GM23248 (cell line): ENCODE data around the gene ASPM. TPM values are rescaled to one million over a fixed set of nuclear protein-coding genes. Genes with fewer than 3 reads are reported as not detected.

Experiments used
- DNase-seq: peaks from one replicate; pipeline ENCODE4 v3.0.0-alpha.2; 2015
- H2AFZ ChIP-seq: fragments of 200-600 bp; sonication (generic); 2 replicates; pipeline ENCODE4 v1.6.1; 2016; ENCODE audit warnings: antibody characterized with exemption
- H3F3A ChIP-seq: fragments of 200-600 bp; sonication (generic); 2 replicates; pipeline ENCODE4 v1.6.1; 2016; ENCODE audit warnings: mild to moderate bottlenecking, antibody characterized with exemption, mixed run types; ENCODE audit not compliant: insufficient read depth
- H3K27ac ChIP-seq: fragments of 200-600 bp; sonication (generic); 2 replicates; pipeline ENCODE4 v1.5.1; 2016; ENCODE audit warnings: mild to moderate bottlenecking
- H3K27me3 ChIP-seq: fragments of 200-600 bp; sonication (generic); replicated peaks from 2 replicates; pipeline ENCODE4 v1.6.1; 2016; ENCODE audit warnings: mild to moderate bottlenecking; ENCODE audit not compliant: insufficient read depth
- H3K36me3 ChIP-seq: fragments of 200-600 bp; sonication (generic); 2 replicates; pipeline ENCODE4 v1.6.1; 2016; ENCODE audit warnings: low read depth, mild to moderate bottlenecking
- H3K4me1 ChIP-seq: fragments of 200-600 bp; sonication (generic); 2 replicates; pipeline ENCODE4 v1.6.1; 2016; ENCODE audit warnings: mild to moderate bottlenecking; ENCODE audit not compliant: insufficient read depth
- H3K4me2 ChIP-seq: fragments of 200-600 bp; sonication (generic); one replicate; pipeline ENCODE4 v1.6.1; 2016; ENCODE audit warnings: mild to moderate bottlenecking; ENCODE audit not compliant: unreplicated experiment
- H3K4me3 ChIP-seq: fragments of 200-600 bp; sonication (generic); 2 replicates; pipeline ENCODE4 v1.5.1; 2016; ENCODE audit warnings: mild to moderate bottlenecking
- H3K79me2 ChIP-seq: fragments of 200-600 bp; sonication (generic); 2 replicates; pipeline ENCODE4 v1.6.1; 2016; ENCODE audit warnings: mild to moderate bottlenecking; ENCODE audit not compliant: insufficient read depth
- H3K9ac ChIP-seq: fragments of 200-600 bp; sonication (generic); 2 replicates; pipeline ENCODE4 v1.6.1; 2016; ENCODE audit warnings: mild to moderate bottlenecking
- H3K9me2 ChIP-seq: fragments of 200-600 bp; sonication (generic); 2 replicates; pipeline ENCODE4 v1.6.1; 2016; ENCODE audit warnings: mixed run types, mild to moderate bottlenecking, moderate library complexity; ENCODE audit not compliant: insufficient read depth
- H3K9me3 ChIP-seq: fragments of 200-600 bp; sonication (generic); one replicate; pipeline ENCODE4 v1.6.1; 2017; ENCODE audit warnings: low read depth
- H4K20me1 ChIP-seq: fragments of 200-600 bp; sonication (generic); 2 replicates; pipeline ENCODE4 v1.6.0; 2016; ENCODE audit not compliant: insufficient read depth
- EZH2 ChIP-seq: fragments of 200-600 bp; sonication (generic); IDR thresholded peaks from 2 replicates; pipeline ENCODE4 v1.6.1; 2018; ENCODE audit warnings: antibody characterized with exemption, mild to moderate bottlenecking; ENCODE audit not compliant: insufficient read depth, poor library complexity, severe bottlenecking
- EZH2phosphoT487 ChIP-seq: fragments of 200-600 bp; sonication (generic); IDR thresholded peaks from 2 replicates; pipeline ENCODE4 v1.6.1; 2018; ENCODE audit warnings: antibody characterized with exemption, moderate library complexity, mild to moderate bottlenecking, low read depth; ENCODE audit not compliant: insufficient read depth
- WGBS, 2 experiments: methylation state at CpG; one replicate each; pipeline ENCODE4 v1.1.6; 2015 to 2017; ENCODE audit warnings: low lambda C conversion rate in 2 of 2, low coverage in 1 of 2; ENCODE audit errors: missing lambda C conversion rate in 2 of 2; 5-methylcytosine and 5-hydroxymethylcytosine counted together
- in situ Hi-C: fragments of 300-500 bp; cut with MboI; formaldehyde crosslinking; loops from 2 replicates; pipeline ENCODE4 v1.15.0; 2020
- polyA plus RNA-seq: library from polyadenylated mRNA; unstranded; fragments of >200 nt; fragmentation: Nextera tagmentation; extraction: Ambion mirVana; gene quantifications from 2 replicates; pipeline ENCODE4 v1.2.1, GENCODE V29; 2016
- total RNA-seq: library from RNA; depleted of rRNA; stranded (reverse); fragments of >200 nt; shearing (Covaris generic); gene quantifications from 2 replicates; pipeline ENCODE4 v1.2.3, GENCODE V29; 2014

Gene ASPM
- total and polyA plus RNA-seq, 2 experiments from 2014 or later = 7.3 to 17.2 TPM

DNA sequence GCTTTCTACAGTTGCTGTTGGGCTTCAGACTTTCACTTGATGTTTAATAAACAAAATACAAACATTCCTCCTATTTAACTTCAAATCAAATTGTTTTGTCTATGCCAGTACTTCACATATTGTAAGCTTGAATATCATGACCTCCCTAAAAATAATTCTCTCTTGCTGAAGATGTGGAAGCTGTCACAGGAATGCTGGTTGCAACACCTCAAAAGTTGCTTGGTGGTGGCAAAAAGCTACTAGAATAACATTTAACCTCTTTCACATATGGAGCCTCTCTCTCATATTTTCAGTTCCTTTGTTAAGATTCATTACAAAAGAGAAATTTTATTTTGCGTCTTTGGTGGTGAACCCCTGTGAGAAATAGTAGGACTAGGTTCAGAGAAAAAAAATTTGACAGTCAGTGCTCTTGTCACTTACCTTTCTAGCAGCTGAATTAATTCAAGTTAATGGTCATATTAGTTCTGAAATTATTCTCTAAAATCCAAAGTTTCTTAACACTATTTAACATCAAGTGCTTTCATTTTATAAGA, 53.9 kb downstream of the ASPM start:
- peaks cover 9% of the 10 kb centered on the region; the same call in 1 of the 2 replicates for H3K36me3 ChIP-seq
- H3K27me3 ChIP-seq = no peaks in the 10 kb centered on the region
- peak; percentile 12 for DNase-seq
- no peaks in the 10 kb centered on the region for H3K9me3 ChIP-seq
- no peaks in the 10 kb centered on the region for H3K4me1 ChIP-seq
- no peak overlapping the region for H3K9ac ChIP-seq
- H4K20me1 ChIP-seq = no peaks in the 10 kb centered on the region
- no peaks in the 10 kb centered on the region for H3K79me2 ChIP-seq
- in situ Hi-C loops = no loop called here
- 94 to 97% methylated on average over 1 of the region's 1 CpG for WGBS, 2 experiments
- H2AFZ ChIP-seq = no peak overlapping the region
- no peaks in the 10 kb centered on the region for H3K9me2 ChIP-seq
- no peak overlapping the region for H3K4me2 ChIP-seq
- H3K4me3 ChIP-seq = no peak overlapping the region
- no peaks in the 10 kb centered on the region for H3F3A ChIP-seq
- TF ChIP-seq EZH2phosphoT487 (no peak), EZH2 (no peak)
- H3K27ac ChIP-seq = no peak overlapping the region

DNA sequence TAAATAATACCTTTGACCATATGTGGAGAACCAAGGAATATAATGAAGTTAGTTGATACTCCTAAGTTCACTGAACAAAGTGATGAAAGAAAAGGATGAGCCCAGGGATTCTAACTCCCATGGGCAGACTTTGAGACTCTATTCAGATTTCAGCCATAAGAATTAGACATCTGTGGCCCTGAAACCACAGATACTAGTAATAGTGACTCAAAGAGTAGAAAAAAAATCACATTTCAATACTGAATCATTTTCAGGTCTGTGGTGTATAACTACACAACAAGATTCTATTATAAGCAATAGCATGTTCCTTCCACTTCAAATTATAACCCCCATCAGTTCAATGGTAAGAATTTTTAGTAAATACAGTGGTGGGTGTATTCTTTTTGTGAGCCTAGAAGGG, 63.0 kb downstream of the ASPM start:
- Histone ChIP-seq H3K79me2 (no peaks in the 10 kb centered on the region), H3K9me2 (no peaks in the 10 kb centered on the region), H3K4me2 (no peak overlapping the region), H4K20me1 (no peaks in the 10 kb centered on the region), H3K4me3 (no peak overlapping the region), H3F3A (no peaks in the 10 kb centered on the region), H3K36me3 (peaks cover 18% of the 10 kb centered on the region; the same call in 1 of the 2 replicates), H3K9ac (no peak overlapping the region), H3K4me1 (no peaks in the 10 kb centered on the region), H2AFZ (no peak overlapping the region), H3K27me3 (no peaks in the 10 kb centered on the region), H3K27ac (no peak overlapping the region), H3K9me3 (no peaks in the 10 kb centered on the region)
- peak; percentile 29 for DNase-seq
- in situ Hi-C loops = no loop called here
- no peak for TF ChIP-seq EZH2phosphoT487

DNA sequence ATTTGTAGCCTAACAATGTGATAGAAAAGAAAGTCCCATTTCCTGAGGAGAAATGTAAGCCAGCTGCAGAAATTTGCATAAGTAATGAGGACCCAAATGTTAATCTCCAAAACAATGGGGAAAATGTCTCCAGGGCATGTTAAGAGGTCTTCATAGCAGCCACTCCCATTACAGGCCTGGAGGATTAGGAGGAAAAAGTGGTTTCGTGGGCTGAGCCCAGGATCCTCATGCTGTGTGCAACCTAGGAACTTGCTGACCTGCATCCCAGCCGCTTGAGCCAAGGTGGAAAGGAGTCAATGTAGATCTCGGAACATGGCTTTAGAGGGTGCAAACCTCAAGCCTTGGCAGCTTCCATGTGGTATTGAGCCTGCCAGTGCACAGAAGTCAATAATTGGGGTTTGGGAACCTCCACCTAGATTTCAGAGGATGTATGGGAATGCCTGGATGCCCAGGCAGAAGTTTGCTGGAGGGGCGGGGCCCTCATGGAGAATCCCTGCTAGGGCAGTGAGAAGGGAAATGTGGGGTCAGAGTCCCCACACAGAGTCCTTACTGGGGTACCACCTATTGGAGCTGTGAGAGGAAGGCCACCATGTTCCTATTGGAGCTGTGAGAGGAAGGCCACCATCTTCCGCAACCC, 65.2 kb downstream of the ASPM start:
- in situ Hi-C loops = no loop called here
- no peak overlapping the region for H3K9ac ChIP-seq
- H3K27me3 ChIP-seq = no peaks in the 10 kb centered on the region
- H4K20me1 ChIP-seq = no peaks in the 10 kb centered on the region
- DNase-seq = no peak
- TF ChIP-seq EZH2 (no peak), EZH2phosphoT487 (no peak)
- no peak overlapping the region for H2AFZ ChIP-seq
- no peaks in the 10 kb centered on the region for H3K4me1 ChIP-seq
- H3K4me2 ChIP-seq = no peak overlapping the region
- H3K79me2 ChIP-seq = no peaks in the 10 kb centered on the region
- peaks cover 8% of the 10 kb centered on the region; the same call in 1 of the 2 replicates for H3K36me3 ChIP-seq
- no peak overlapping the region for H3K4me3 ChIP-seq
- H3F3A ChIP-seq = no peaks in the 10 kb centered on the region
- 97 to 100% methylated on average over 5 of the region's 5 CpGs for WGBS, 2 experiments
- no peaks in the 10 kb centered on the region for H3K9me2 ChIP-seq
- H3K27ac ChIP-seq = no peak overlapping the region
- no peaks in the 10 kb centered on the region for H3K9me3 ChIP-seq

DNA sequence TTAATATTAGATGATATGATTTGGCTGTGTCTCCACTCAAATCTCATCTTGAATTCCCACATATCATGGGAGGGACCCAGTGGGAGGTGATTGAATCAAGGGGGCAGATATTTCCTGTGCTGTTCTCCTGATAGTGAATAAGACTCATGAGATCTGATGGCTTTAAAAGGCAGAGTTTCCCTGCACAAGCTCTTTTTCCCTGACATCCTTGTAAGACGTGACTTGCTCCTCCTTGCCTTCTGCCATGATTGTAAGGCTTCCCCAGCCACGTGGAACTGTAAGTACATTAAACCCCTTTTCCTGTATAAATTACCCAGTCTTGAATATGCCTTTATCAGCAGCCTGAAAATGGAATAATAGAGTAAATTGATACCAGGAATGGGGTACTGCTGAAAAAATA, 66.1 kb downstream of the ASPM start:
- Histone ChIP-seq H3K9me2 (no peaks in the 10 kb centered on the region), H3K4me2 (no peak overlapping the region), H3K79me2 (no peaks in the 10 kb centered on the region), H3K9me3 (no peaks in the 10 kb centered on the region), H3F3A (no peaks in the 10 kb centered on the region), H3K27me3 (no peaks in the 10 kb centered on the region), H3K36me3 (peaks cover 8% of the 10 kb centered on the region; the same call in 1 of the 2 replicates), H4K20me1 (no peaks in the 10 kb centered on the region), H3K27ac (no peak overlapping the region), H3K4me1 (no peaks in the 10 kb centered on the region), H3K4me3 (no peak overlapping the region), H3K9ac (no peak overlapping the region), H2AFZ (no peak overlapping the region)
- 95 to 96% methylated on average over 2 of the region's 2 CpGs for WGBS, 2 experiments
- TF ChIP-seq EZH2phosphoT487 (no peak), EZH2 (no peak)
- in situ Hi-C loops = no loop called here
- no peak for DNase-seq

DNA sequence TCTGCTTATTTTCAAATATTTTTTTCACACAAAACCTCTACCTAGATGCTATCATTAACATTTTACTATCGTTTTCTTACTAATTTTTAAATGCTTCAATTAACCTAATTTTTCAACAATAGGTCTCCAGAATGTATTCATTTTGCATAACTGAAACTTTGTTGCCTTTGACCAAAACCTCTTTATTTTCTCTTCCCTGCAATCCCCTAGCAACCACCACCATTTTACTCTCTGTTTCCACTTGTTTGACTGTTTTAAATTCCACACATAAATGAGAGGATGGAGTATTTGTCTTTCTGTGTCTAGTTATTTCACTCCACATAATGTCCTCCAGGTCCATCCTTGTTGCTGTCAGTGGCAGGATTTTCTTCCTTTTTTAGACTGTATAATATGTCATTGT, 69.9 kb downstream of the ASPM start:
- H3K4me3 ChIP-seq = no peak overlapping the region
- no peaks in the 10 kb centered on the region for H3K9me3 ChIP-seq
- no peaks in the 10 kb centered on the region for H3K36me3 ChIP-seq
- no peaks in the 10 kb centered on the region for H4K20me1 ChIP-seq
- H3K27me3 ChIP-seq = no peaks in the 10 kb centered on the region
- H3K27ac ChIP-seq = no peak overlapping the region
- H3F3A ChIP-seq = no peaks in the 10 kb centered on the region
- WGBS, 2 experiments = 0 to 4% methylated on average over 1 of the region's 1 CpG
- H3K9ac ChIP-seq = no peak overlapping the region
- H2AFZ ChIP-seq = no peak overlapping the region
- H3K4me2 ChIP-seq = no peak overlapping the region
- no peak for TF ChIP-seq EZH2phosphoT487
- TF ChIP-seq EZH2 = no peak
- no peaks in the 10 kb centered on the region for H3K9me2 ChIP-seq
- no peak for DNase-seq
- no peaks in the 10 kb centered on the region for H3K79me2 ChIP-seq
- in situ Hi-C loops = no loop called here
- H3K4me1 ChIP-seq = no peaks in the 10 kb centered on the region
